T-helper 2 cell (primary cell): ENCODE data around the gene EMC10.
"Not testable (repeated sequence)": the region's sequence is repeated elsewhere in the genome, so short reads cannot be mapped to it uniquely, and the experiment has no call there.

Experiments
- DNase-seq, 5 experiments: peaks; one replicate each; pipeline versions ENCODE4 v3.0.0 to v3.0.0-alpha.2; 2012 to 2022

The EMC10 gene

GRCh38 chr19:50451223-50451534 lies 25.1 kb upstream of the EMC10 start:
- no peak for DNase-seq

- no peak for DNase-seq
These were observed 23.1 kb upstream of the EMC10 start for GRCh38 chr19:50453243-50453642.

- no peak for DNase-seq
These were observed 20.3 kb upstream of the EMC10 start for GRCh38 chr19:50455992-50456391.

GRCh38 chr19:50457300-50457699 lies 19.0 kb upstream of the EMC10 start:
- no peak for DNase-seq

- no peak for DNase-seq
These were observed 17.8 kb upstream of the EMC10 start for GRCh38 chr19:50458396-50459066.

GRCh38 chr19:50459067-50459456 lies 17.2 kb upstream of the EMC10 start:
- DNase-seq = no peak

GRCh38 chr19:50459638-50460037 lies 16.7 kb upstream of the EMC10 start:
- DNase-seq = no peak

- peak in 1 of 5 experiments; percentile 70 for DNase-seq
These were observed 16.0 kb upstream of the EMC10 start for GRCh38 chr19:50460161-50460765.

GRCh38 chr19:50461066-50461875 lies 15.0 kb upstream of the EMC10 start:
- peak in 4 of 5 experiments; percentile 16 to 74 (median 36) for DNase-seq

GRCh38 chr19:50462970-50463369 lies 13.3 kb upstream of the EMC10 start:
- DNase-seq = no peak

- no peak for DNase-seq
These were observed 12.0 kb upstream of the EMC10 start for GRCh38 chr19:50464348-50464747.

GRCh38 chr19:50465000-50465399 lies 11.3 kb upstream of the EMC10 start:
- no peak for DNase-seq

GRCh38 chr19:50465986-50466705 lies 10.2 kb upstream of the EMC10 start:
- DNase-seq = no peak

- no peak for DNase-seq
These were observed 9.6 kb upstream of the EMC10 start for GRCh38 chr19:50466706-50467039.

- no peak for DNase-seq
These were observed 8.7 kb upstream of the EMC10 start for GRCh38 chr19:50467566-50467965.

GRCh38 chr19:50468818-50469217 lies 7.5 kb upstream of the EMC10 start:
- DNase-seq = no peak

- not testable (repeated sequence) for DNase-seq
These were observed 3.0 kb upstream of the EMC10 start for GRCh38 chr19:50473336-50473735.

GRCh38 chr19:50475101-50475568 lies 1.2 kb upstream of the EMC10 start:
- no peak for DNase-seq

- no peak for DNase-seq
These were observed 527 bp upstream of the EMC10 start for GRCh38 chr19:50475736-50476223.

- DNase-seq = no peak
These were observed 566 bp downstream of the EMC10 start for GRCh38 chr19:50476907-50477238.

- DNase-seq = no peak
These were observed 1.6 kb downstream of the EMC10 start for GRCh38 chr19:50477751-50478515.

GRCh38 chr19:50478901-50479715 lies 2.8 kb downstream of the EMC10 start:
- DNase-seq = no peak
